SH-SY5Y (cell line): ENCODE measurements around the gene DALRD3.

ENCODE experiments used
- GATA2 ChIP-seq: IDR thresholded peaks from 2 replicates; pipeline ENCODE4 v1.6.1; 2011; ENCODE audit warnings: mild to moderate bottlenecking, low read depth, low read length
- GATA3 ChIP-seq: IDR thresholded peaks from 2 replicates; pipeline ENCODE4 v1.6.1; 2011; ENCODE audit warnings: low read depth, mild to moderate bottlenecking, low read length, moderate library complexity

DNA sequence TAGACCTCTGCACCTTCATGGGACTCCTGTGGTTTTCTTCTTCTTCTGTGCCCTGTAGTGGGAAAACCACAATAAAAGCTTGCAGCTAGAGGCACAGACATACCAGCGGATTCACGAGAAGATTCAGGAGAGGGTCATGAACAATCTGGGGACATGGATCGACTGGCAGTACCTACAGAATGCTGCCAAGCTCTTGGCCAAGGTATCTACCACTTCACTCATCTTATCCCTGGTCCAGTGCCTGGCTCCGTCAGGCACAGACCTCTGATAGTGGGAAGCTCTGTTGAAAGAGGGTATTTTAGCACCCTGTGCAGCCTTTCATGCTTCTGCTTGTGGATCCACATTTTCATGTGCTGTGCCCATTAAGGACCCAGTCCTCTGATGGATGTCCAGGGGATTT, 38.1 kb downstream of the DALRD3 start:
- no peak for TF ChIP-seq GATA2
- no peak for TF ChIP-seq GATA3
